Gastroesophageal sphincter (tissue), 3 donors: ENCODE measurements around the gene TADA1.

Experiments
- EP300 ChIP-seq: sonication (generic); formaldehyde crosslinking; IDR thresholded peaks from one replicate; pipeline ENCODE4 v1.6.1; 2017; ENCODE audit warnings: antibody characterized with exemption, mild to moderate bottlenecking
- POLR2A ChIP-seq, 2 donors: fragments of 450-650 bp; IDR thresholded peaks; one replicate each; pipeline ENCODE4 v1.6.1; 2017; ENCODE audit warnings: antibody characterized with exemption in 2 of 2, mild to moderate bottlenecking in 2 of 2, moderate library complexity in 1 of 2
- TF ChIP-seq, protein P1 (sequence below), 4 experiments: fragments of 200-600 bp in 2 of 4; fragments of 450-650 bp in 2 of 4; sonication (generic) in 1 of 4; IDR thresholded peaks; one replicate each; pipeline ENCODE4 v1.5.1; 2017 to 2019; ENCODE audit warnings: antibody characterized with exemption in 4 of 4, mild to moderate bottlenecking in 2 of 4, moderate library complexity in 2 of 4

DNA sequence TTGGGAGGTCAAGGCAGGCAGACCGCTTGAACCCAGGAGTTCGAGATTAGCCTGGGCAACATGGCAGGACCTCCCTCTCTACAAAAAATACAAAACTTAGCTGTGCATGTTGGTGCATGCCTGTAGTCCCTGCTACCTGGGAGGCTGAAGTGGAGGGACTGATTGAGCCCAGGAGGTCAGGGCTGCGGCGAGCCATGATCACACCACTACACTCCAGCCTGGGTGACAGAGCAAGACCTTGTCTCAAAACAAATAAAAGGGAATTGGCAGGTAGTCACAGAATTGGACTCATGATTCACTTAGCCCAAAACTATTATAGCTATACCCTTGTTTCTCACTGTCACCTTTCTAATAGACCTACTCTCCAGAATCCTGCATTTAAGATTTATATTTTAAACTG is 5.5 kb downstream of the TADA1 start:
- TF ChIP-seq, protein P1, sequence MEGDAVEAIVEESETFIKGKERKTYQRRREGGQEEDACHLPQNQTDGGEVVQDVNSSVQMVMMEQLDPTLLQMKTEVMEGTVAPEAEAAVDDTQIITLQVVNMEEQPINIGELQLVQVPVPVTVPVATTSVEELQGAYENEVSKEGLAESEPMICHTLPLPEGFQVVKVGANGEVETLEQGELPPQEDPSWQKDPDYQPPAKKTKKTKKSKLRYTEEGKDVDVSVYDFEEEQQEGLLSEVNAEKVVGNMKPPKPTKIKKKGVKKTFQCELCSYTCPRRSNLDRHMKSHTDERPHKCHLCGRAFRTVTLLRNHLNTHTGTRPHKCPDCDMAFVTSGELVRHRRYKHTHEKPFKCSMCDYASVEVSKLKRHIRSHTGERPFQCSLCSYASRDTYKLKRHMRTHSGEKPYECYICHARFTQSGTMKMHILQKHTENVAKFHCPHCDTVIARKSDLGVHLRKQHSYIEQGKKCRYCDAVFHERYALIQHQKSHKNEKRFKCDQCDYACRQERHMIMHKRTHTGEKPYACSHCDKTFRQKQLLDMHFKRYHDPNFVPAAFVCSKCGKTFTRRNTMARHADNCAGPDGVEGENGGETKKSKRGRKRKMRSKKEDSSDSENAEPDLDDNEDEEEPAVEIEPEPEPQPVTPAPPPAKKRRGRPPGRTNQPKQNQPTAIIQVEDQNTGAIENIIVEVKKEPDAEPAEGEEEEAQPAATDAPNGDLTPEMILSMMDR (IDR thresholded peaks at IDR 0.05): no peak
- TF ChIP-seq EP300 (no peak), POLR2A (IDR thresholded peaks at IDR 0.05) (no peak)
